Common myeloid progenitor, CD34-positive (primary cell): ENCODE measurements around the gene FMNL2.

ENCODE experiments used
- CTCF ChIA-PET: fragments of 350-600 bp; sonication (Branson Sonifier 250); formaldehyde crosslinking; loops from one replicate; lab custom pipeline; 2021; ENCODE audit warnings: antibody characterized with exemption; lab: Charles Lee
- POLR2A ChIA-PET: fragments of 350-600 bp; sonication (Branson Sonifier 250); formaldehyde crosslinking; loops from one replicate; lab custom pipeline; 2021; ENCODE audit warnings: antibody characterized with exemption; lab: Charles Lee
- DNase-seq, 3 donors: peaks; one replicate each; pipeline versions ENCODE4 v3.0.0 to v3.0.0-alpha.2; 2013
- H3K27ac ChIP-seq, 2 experiments: 1 replicate in 1 of 2; 2 replicates in 1 of 2; pipeline ENCODE4 v1.7.0; 2013; ENCODE audit warnings: inconsistent platforms in 2 of 2, low read length in 2 of 2, mild to moderate bottlenecking in 2 of 2, low read depth in 1 of 2, moderate library complexity in 1 of 2; ENCODE audit not compliant: severe bottlenecking in 2 of 2, insufficient read depth in 1 of 2, poor library complexity in 1 of 2
- H3K27me3 ChIP-seq, 5 experiments: replicated peaks in 2 of 5; 1 replicate in 3 of 5; 2 replicates in 2 of 5; pipeline versions ENCODE4 v1.6.1 to v1.7.0; 2013; ENCODE audit warnings: low read length in 4 of 5, mild to moderate bottlenecking in 2 of 5, moderate library complexity in 2 of 5, inconsistent platforms in 1 of 5; ENCODE audit not compliant: insufficient read depth in 5 of 5, control insufficient read depth in 4 of 5
- H3K36me3 ChIP-seq, 4 experiments: 1 replicate in 2 of 4; 2 replicates in 2 of 4; pipeline versions ENCODE4 v1.6.1 to v1.7.0; 2013; ENCODE audit warnings: low read length in 3 of 4, control low read depth in 1 of 4, mild to moderate bottlenecking in 1 of 4; ENCODE audit not compliant: control insufficient read depth in 4 of 4, insufficient read depth in 4 of 4
- H3K4me1 ChIP-seq, 4 experiments: 1 replicate in 3 of 4; 2 replicates in 1 of 4; pipeline versions ENCODE4 v1.6.1 to v1.7.1; 2013; ENCODE audit warnings: low read length in 3 of 4, mild to moderate bottlenecking in 3 of 4, control low read depth in 1 of 4, inconsistent platforms in 1 of 4, moderate library complexity in 1 of 4; ENCODE audit not compliant: control insufficient read depth in 4 of 4, insufficient read depth in 4 of 4; ENCODE audit errors: control extremely low read depth in 1 of 4
- H3K4me3 ChIP-seq, 7 experiments: 1 replicate in 4 of 7; 2 replicates in 3 of 7; pipeline versions ENCODE4 v1.5.1 to v1.7.0; 2013; ENCODE audit warnings: mild to moderate bottlenecking in 7 of 7, low read length in 6 of 7, moderate library complexity in 6 of 7, inconsistent platforms in 2 of 7, low read depth in 2 of 7, control low read depth in 1 of 7; ENCODE audit not compliant: insufficient read depth in 4 of 7, control insufficient read depth in 1 of 7; ENCODE audit errors: extremely low read depth in 1 of 7
- H3K9me3 ChIP-seq, 5 experiments: 1 replicate in 4 of 5; 2 replicates in 1 of 5; pipeline versions ENCODE4 v1.6.1 to v1.7.1; 2013; ENCODE audit warnings: low read length in 4 of 5, mild to moderate bottlenecking in 2 of 5, inconsistent platforms in 1 of 5, low read depth in 1 of 5, moderate library complexity in 1 of 5; ENCODE audit not compliant: control insufficient read depth in 4 of 5, insufficient read depth in 2 of 5; ENCODE audit errors: control extremely low read depth in 1 of 5
- WGBS: methylation state at CpG from one replicate; pipeline ENCODE4 v1.1.5; 2013; ENCODE audit not compliant: insufficient coverage; 5-methylcytosine and 5-hydroxymethylcytosine counted together

Gene FMNL2

GRCh38 chr2:152594022-152594766, 259.2 kb downstream of the FMNL2 start:
- CTCF ChIA-PET = interaction anchor here (0.6 to 1.5 kb wide), 5 partner anchors 13 to 207 kb away, joined by 3 to 11 read pairs (median 3); no protein-coding TSS in a partner anchor

GRCh38 chr2:152594792-152595191, 259.8 kb downstream of the FMNL2 start:
- POLR2A ChIA-PET = no interaction called here
- peaks cover 3 to 8% (median 6%) of the 10 kb centered on the region in 4 experiments for H3K4me1 ChIP-seq
- peak in 1 of 3 donors; percentile 16 for DNase-seq

More at GRCh38 chr2:152594022-152594766, 259.2 kb downstream of the FMNL2 start:
- peak; percentile 63 to 87 (median 82) for DNase-seq
- Histone ChIP-seq H3K4me3 (no peak overlapping the region), H3K27me3 (no peaks in the 10 kb centered on the region), H3K27ac (no peak overlapping the region), H3K9me3 (no peaks in the 10 kb centered on the region), H3K36me3 (no peaks in the 10 kb centered on the region), H3K4me1 (peaks cover 3 to 8% (median 6%) of the 10 kb centered on the region in 4 experiments)
- POLR2A ChIA-PET = no interaction called here
- WGBS = 23% methylated on average over 6 of the region's 6 CpGs

GRCh38 chr2:152598975-152599759, 264.2 kb downstream of the FMNL2 start:
- Histone ChIP-seq H3K4me1 (peaks cover 0 to 8% (median 2%) of the 10 kb centered on the region in 4 experiments), H3K36me3 (no peaks in the 10 kb centered on the region), H3K9me3 (no peaks in the 10 kb centered on the region), H3K4me3 (no peak overlapping the region), H3K27me3 (no peaks in the 10 kb centered on the region), H3K27ac (no peak overlapping the region)
- WGBS = 100% methylated on average over 4 of the region's 9 CpGs
- DNase-seq = no peak
- CTCF ChIA-PET = interaction anchor here (1.9 kb wide), 1 partner anchor 37 kb away, joined by 5 read pairs; no protein-coding TSS in a partner anchor
- POLR2A ChIA-PET = no interaction called here

More at GRCh38 chr2:152594792-152595191, 259.8 kb downstream of the FMNL2 start:
- CTCF ChIA-PET = interaction anchor here (0.6 to 1.5 kb wide), 5 partner anchors 12 to 208 kb away, joined by 3 to 11 read pairs (median 3); no protein-coding TSS in a partner anchor
- Histone ChIP-seq H3K9me3 (no peaks in the 10 kb centered on the region), H3K4me3 (no peak overlapping the region), H3K36me3 (no peaks in the 10 kb centered on the region), H3K27me3 (no peaks in the 10 kb centered on the region), H3K27ac (no peak overlapping the region)
- 83% methylated on average over 1 of the region's 3 CpGs for WGBS

DNA sequence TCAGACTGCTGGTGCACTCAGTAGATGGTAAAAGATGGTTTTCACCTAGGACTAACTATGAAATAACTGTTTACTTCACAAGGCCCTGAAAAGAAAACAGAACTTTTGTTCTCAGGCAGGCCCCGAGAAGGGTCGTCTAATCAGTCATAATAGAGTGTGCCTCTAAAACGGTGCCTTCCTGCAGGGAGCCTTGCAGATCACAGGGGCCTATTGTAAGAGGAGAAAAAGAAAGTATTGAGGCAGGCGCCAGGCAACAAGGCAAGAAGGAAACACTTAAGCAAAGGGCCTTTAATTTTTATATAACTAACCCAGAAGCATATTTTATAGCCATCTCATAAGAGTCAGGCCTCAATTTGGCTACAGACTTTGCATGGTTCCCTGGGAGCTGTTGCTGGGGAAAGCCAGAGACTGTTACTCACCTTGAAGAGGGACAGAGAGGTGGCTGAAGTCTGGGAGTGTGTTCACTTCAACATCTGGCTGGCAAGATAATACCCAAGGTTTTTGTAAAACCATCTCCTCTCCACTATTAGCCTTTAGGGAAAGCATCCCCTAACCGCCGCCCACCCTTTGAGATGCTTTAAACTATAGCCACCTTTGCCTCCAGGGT, 265.2 kb downstream of the FMNL2 start:
- Histone ChIP-seq H3K4me1 (peaks cover 0 to 6% (median 0%) of the 10 kb centered on the region in 4 experiments), H3K36me3 (no peaks in the 10 kb centered on the region), H3K27ac (no peak overlapping the region), H3K9me3 (no peaks in the 10 kb centered on the region), H3K27me3 (no peaks in the 10 kb centered on the region), H3K4me3 (no peak overlapping the region)
- no peak for DNase-seq
- ChIA-PET CTCF (interaction anchor here (1.9 kb wide), 1 partner anchor 36 kb away, joined by 5 read pairs; no protein-coding TSS in a partner anchor), POLR2A (no interaction called here)
- 100% methylated on average over 2 of the region's 6 CpGs for WGBS

- no peak overlapping the region for H3K4me3 ChIP-seq
- CTCF ChIA-PET = no interaction called here
- H3K27me3 ChIP-seq = no peaks in the 10 kb centered on the region
- H3K36me3 ChIP-seq = no peaks in the 10 kb centered on the region
- WGBS = no CpG with 5 or more reads among the region's 2 CpGs
- H3K9me3 ChIP-seq = no peaks in the 10 kb centered on the region
- POLR2A ChIA-PET = no interaction called here
- DNase-seq = no peak
- peaks cover 0 to 6% (median under 1%) of the 10 kb centered on the region in 4 experiments for H3K4me1 ChIP-seq
- no peak overlapping the region for H3K27ac ChIP-seq
Measured at GRCh38 chr2:152600697-152601096, 265.7 kb downstream of the FMNL2 start.

- DNase-seq = no peak
- POLR2A ChIA-PET = no interaction called here
- no peak overlapping the region for H3K27ac ChIP-seq
Measured at GRCh38 chr2:152602750-152603149, 267.8 kb downstream of the FMNL2 start.

More at GRCh38 chr2:152602750-152603149, 267.8 kb downstream of the FMNL2 start:
- Histone ChIP-seq H3K36me3 (no peaks in the 10 kb centered on the region), H3K27me3 (no peaks in the 10 kb centered on the region), H3K9me3 (no peaks in the 10 kb centered on the region), H3K4me1 (peaks cover 0 to 8% (median under 1%) of the 10 kb centered on the region in 4 experiments), H3K4me3 (no peak overlapping the region)
- 100% methylated on average over 5 of the region's 8 CpGs for WGBS
- CTCF ChIA-PET = interaction anchor here (1.2 kb wide), 1 partner anchor 25 kb away, joined by 5 read pairs; no protein-coding TSS in a partner anchor
